Esophagus squamous epithelium (tissue), 5 donors: ENCODE measurements around the gene NR5A2. TPM values are rescaled to one million over a fixed set of nuclear protein-coding genes. Genes with fewer than 3 reads are reported as not detected.

ENCODE experiments used
- DNase-seq: peaks from one replicate; lab custom pipeline; 2025; lab: John Stamatoyannopoulos, UW
- H3K27ac ChIP-seq, 4 donors: fragments of 200-600 bp; sonication (generic); one replicate each; pipeline ENCODE4 v1.5.1; 2016 to 2019; ENCODE audit warnings: mild to moderate bottlenecking in 1 of 4
- H3K27me3 ChIP-seq, 4 donors: fragments of 200-600 bp; sonication (generic); 1 replicate in 3 of 4; 2 replicates in 1 of 4; pipeline versions ENCODE4 v1.5.1 to v1.6.0; 2017 to 2021; ENCODE audit warnings: antibody characterized with exemption in 1 of 4
- H3K36me3 ChIP-seq, 3 donors: fragments of 200-600 bp; sonication (generic); one replicate each; pipeline ENCODE4 v1.5.1; 2016 to 2019
- H3K4me1 ChIP-seq, 3 donors: fragments of 200-600 bp; sonication (generic); one replicate each; pipeline ENCODE4 v1.5.1; 2017 to 2019
- H3K4me3 ChIP-seq, 4 donors: fragments of 200-600 bp; sonication (generic); 1 replicate in 3 of 4; 2 replicates in 1 of 4; pipeline ENCODE4 v1.5.1; 2016 to 2019; ENCODE audit warnings: mild to moderate bottlenecking in 2 of 4, moderate library complexity in 1 of 4
- H3K9me3 ChIP-seq, 3 donors: fragments of 200-600 bp; sonication (generic); one replicate each; pipeline ENCODE4 v1.5.1; 2016 to 2019
- POLR2A ChIP-seq, 4 donors: fragments of 450-650 bp; IDR thresholded peaks; one replicate each; pipeline ENCODE4 v1.6.1; 2017; ENCODE audit warnings: antibody characterized with exemption in 4 of 4, mild to moderate bottlenecking in 4 of 4, moderate library complexity in 3 of 4
- whole genome bisulfite sequencing, 2 donors: methylation state at CpG; one replicate each; pipeline ENCODE4 v1.1.5; 2018; 5-methylcytosine and 5-hydroxymethylcytosine counted together
- intact Hi-C: fragments of 100-400 bp; cut with DNase I; formaldehyde crosslinking; loops from one replicate; pipeline ENCODE4 v1.15.0; 2022
- total RNA-seq, 4 donors: library from RNA; depleted of rRNA; stranded (reverse); fragments of >200 nt; gene quantifications; one replicate each; pipeline ENCODE4 v1.1.0, GENCODE V29; 2016
- TF ChIP-seq, protein P1 (sequence below), 6 experiments: fragments of 450-650 bp in 4 of 6; fragments of 200-600 bp in 2 of 6; sonication (generic) in 2 of 6; IDR thresholded peaks; one replicate each; pipeline ENCODE4 v1.5.1; 2016 to 2019; ENCODE audit warnings: antibody characterized with exemption in 6 of 6, mild to moderate bottlenecking in 4 of 6, moderate library complexity in 4 of 6
- donor health status: DM: yes; HTN: yes; CAD: no.

NR5A2 gene
- total RNA-seq, 4 donors from 2014 or later, result 0.30 to 4.2 (median 0.87) TPM

DNA sequence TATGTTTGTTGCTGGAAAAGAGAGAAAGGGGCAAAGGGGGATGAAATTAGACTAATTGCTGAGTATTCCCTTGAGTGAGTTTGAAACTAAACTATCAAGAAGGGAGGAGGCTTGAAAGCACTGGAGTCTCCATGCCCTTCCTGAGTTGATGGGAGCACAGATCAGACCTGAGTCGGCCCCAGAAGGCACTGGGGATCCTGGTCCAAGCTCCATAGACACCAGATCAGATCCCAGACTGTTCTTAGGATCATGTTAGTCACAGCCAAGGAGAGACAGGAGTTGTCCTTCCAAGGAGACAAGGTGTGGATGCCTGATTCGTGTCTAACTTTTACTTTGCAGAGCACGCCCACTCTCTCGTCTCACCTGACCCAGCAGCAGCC is 152.3 kb downstream of the NR5A2 start:
- no peaks in the 10 kb centered on the region for H3K9me3 ChIP-seq
- H3K36me3 ChIP-seq, result no peaks in the 10 kb centered on the region
- TF ChIP-seq, protein P1, sequence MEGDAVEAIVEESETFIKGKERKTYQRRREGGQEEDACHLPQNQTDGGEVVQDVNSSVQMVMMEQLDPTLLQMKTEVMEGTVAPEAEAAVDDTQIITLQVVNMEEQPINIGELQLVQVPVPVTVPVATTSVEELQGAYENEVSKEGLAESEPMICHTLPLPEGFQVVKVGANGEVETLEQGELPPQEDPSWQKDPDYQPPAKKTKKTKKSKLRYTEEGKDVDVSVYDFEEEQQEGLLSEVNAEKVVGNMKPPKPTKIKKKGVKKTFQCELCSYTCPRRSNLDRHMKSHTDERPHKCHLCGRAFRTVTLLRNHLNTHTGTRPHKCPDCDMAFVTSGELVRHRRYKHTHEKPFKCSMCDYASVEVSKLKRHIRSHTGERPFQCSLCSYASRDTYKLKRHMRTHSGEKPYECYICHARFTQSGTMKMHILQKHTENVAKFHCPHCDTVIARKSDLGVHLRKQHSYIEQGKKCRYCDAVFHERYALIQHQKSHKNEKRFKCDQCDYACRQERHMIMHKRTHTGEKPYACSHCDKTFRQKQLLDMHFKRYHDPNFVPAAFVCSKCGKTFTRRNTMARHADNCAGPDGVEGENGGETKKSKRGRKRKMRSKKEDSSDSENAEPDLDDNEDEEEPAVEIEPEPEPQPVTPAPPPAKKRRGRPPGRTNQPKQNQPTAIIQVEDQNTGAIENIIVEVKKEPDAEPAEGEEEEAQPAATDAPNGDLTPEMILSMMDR (IDR thresholded peaks at IDR 0.05), result no peak
- no peak for TF ChIP-seq POLR2A (IDR thresholded peaks at IDR 0.05)
- H3K27ac ChIP-seq, result no peak overlapping the region
- intact Hi-C loops, result no loop called here
- no peak overlapping the region for H3K4me3 ChIP-seq
- peaks cover 0 to 79% (median 0%) of the 10 kb centered on the region in 4 donors for H3K27me3 ChIP-seq
- no peak for DNase-seq
- 63 to 80% methylated on average over 3 to 4 of the region's 4 CpGs for WGBS, 2 donors
- peaks cover 0 to 15% (median 4%) of the 10 kb centered on the region in 3 donors for H3K4me1 ChIP-seq

DNA sequence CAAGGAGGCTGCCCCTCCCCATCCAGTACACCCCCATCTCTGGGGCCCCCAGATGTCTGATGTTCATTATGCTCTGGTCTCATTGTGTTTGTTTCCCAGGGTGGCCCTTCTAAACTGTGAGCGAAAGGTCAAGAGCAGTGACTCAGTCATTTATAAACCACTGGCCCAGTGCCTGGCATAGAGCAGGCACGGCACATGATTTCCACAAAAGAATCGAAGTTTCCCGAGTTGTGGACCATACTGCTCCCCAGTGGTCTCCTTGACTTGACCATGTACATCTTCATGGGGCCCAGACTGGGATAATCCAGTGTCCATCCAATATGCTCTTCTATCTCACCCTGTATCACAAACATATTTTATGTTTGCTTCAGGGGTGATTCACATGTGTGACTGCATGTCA is 153.3 kb downstream of the NR5A2 start:
- Histone ChIP-seq H3K9me3 (no peaks in the 10 kb centered on the region), H3K27ac (no peak overlapping the region), H3K4me3 (no peak overlapping the region), H3K36me3 (no peaks in the 10 kb centered on the region), H3K27me3 (peaks cover 0 to 78% (median 0%) of the 10 kb centered on the region in 4 donors), H3K4me1 (peaks cover 0 to 16% (median 4%) of the 10 kb centered on the region in 3 donors)
- TF ChIP-seq, protein P1 (IDR thresholded peaks at IDR 0.05), result no peak
- TF ChIP-seq POLR2A (IDR thresholded peaks at IDR 0.05), result no peak
- WGBS, 2 donors, result 21 to 28% methylated on average over 3 to 4 of the region's 4 CpGs
- intact Hi-C loops, result no loop called here
- no peak for DNase-seq

DNA sequence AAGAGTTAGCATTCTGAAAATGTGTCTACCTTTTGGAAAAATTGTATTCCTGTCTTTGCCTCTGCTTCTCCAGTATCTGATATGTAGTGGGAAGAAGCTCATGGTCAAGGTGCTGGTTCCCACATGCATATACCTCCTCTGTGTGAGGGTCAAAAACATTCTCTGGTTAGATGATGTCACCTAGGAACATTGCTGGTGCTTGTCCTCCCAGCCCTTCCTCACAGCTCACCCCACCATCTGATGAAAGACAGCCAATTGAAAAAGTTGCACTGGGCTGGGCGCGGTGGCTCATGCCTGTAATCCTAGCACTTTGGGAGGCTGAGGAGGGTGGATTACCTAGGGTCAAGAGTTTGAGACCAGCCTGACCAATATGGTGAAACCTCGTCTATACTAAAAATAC is 154.4 kb downstream of the NR5A2 start:
- intact Hi-C loops, result no loop called here
- no peak for TF ChIP-seq POLR2A (IDR thresholded peaks at IDR 0.05)
- TF ChIP-seq, protein P1 (IDR thresholded peaks at IDR 0.05), result no peak
- Histone ChIP-seq H3K4me1 (peaks cover 0 to 16% (median 4%) of the 10 kb centered on the region in 3 donors), H3K27me3 (peaks cover 0 to 74% (median 0%) of the 10 kb centered on the region in 4 donors), H3K4me3 (no peak overlapping the region), H3K27ac (no peak overlapping the region), H3K9me3 (no peaks in the 10 kb centered on the region), H3K36me3 (no peaks in the 10 kb centered on the region)
- 70 to 92% methylated on average over 2 to 3 of the region's 3 CpGs for WGBS, 2 donors
- DNase-seq, result no peak

DNA sequence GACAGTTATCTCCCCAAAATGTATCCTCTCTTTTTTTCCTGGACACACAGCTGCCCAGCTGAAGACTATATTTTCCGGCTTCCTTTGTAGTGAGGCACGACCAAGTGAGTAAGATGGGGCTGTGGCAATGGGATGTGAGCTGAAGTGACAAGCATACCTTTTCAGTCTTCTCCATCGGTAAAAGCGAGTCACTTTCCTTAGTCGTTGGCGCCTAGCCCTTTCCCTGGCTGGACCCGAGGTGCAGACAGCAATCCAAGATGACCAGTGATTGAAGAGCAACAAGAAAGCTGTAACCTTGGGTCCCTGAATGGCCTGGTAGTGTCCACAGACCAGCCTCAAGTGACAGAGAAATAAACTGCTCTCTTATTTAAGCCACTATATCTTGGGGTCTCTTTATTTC is 155.2 kb downstream of the NR5A2 start:
- intact Hi-C loops, result no loop called here
- H3K27ac ChIP-seq, result no peak overlapping the region
- TF ChIP-seq POLR2A (IDR thresholded peaks at IDR 0.05), result no peak
- TF ChIP-seq, protein P1 (IDR thresholded peaks at IDR 0.05), result no peak

DNA sequence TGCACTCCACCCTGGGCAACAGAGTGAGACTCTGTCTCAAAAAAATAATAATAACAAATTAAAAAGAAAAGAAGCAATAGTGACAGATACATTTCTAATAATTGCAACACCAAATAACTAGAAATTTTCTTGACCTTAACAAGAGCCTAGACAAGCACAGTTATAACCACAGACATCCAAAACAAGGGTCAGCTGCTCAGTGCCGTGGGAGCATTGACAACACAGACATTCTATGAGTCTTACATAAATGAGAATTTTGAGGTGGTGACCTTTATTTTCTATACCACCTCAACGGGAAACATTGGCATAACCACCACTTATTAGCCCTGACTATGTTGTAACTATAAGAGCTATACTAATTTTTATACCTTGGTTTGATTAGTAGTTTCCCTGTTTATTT is 156.1 kb downstream of the NR5A2 start:
- Histone ChIP-seq H3K36me3 (no peaks in the 10 kb centered on the region), H3K27me3 (peaks cover 0 to 61% (median 0%) of the 10 kb centered on the region in 4 donors), H3K4me3 (no peak overlapping the region), H3K27ac (no peak overlapping the region), H3K4me1 (peaks cover 0 to 16% (median 4%) of the 10 kb centered on the region in 3 donors), H3K9me3 (no peaks in the 10 kb centered on the region)
- DNase-seq, result no peak
- no peak for TF ChIP-seq POLR2A (IDR thresholded peaks at IDR 0.05)
- TF ChIP-seq, protein P1 (IDR thresholded peaks at IDR 0.05), result no peak
- intact Hi-C loops, result no loop called here
- 39 to 45% methylated on average over 2 of the region's 2 CpGs for WGBS, 2 donors

More for the DNA sequence above, 155.2 kb downstream of the NR5A2 start:
- DNase-seq, result no peak
- no peaks in the 10 kb centered on the region for H3K9me3 ChIP-seq
- no peaks in the 10 kb centered on the region for H3K36me3 ChIP-seq
- no peak overlapping the region for H3K4me3 ChIP-seq
- whole genome bisulfite sequencing, 2 donors, result 64 to 66% methylated on average over 6 to 7 of the region's 7 CpGs
- peaks cover 0 to 71% (median 0%) of the 10 kb centered on the region in 4 donors for H3K27me3 ChIP-seq
- peaks cover 0 to 16% (median 4%) of the 10 kb centered on the region in 3 donors for H3K4me1 ChIP-seq
